ENCODE data around the gene ZCCHC14.
A peak's percentile ranks its signal among the peaks of the same experiment; 100 is the strongest.
"Not testable (repeated sequence)": the region's sequence is repeated elsewhere in the genome, so short reads cannot be mapped to it uniquely, and the experiment has no call there.

Gene ZCCHC14

GRCh38 chr16:87482670-87483069, 10.2 kb downstream of the ZCCHC14 start:
- Mint-ChIP-seq H3K4me1 (ENCODE audit: low read depth) (peaks cover 64% of the 10 kb centered on the region), H3K27ac (peak overlapping the region; percentile 28)
- H3K9me3 Mint-ChIP-seq; H3K36me3 Mint-ChIP-seq (ENCODE audit: low read depth); H3K27me3 Mint-ChIP-seq; H3K4me3 Mint-ChIP-seq: not testable (repeated sequence)

GRCh38 chr16:87482266-87482665, 10.6 kb downstream of the ZCCHC14 start:
- H3K4me1 Mint-ChIP-seq (ENCODE audit: low read depth), result peaks cover 60% of the 10 kb centered on the region
- H3K27ac Mint-ChIP-seq, result peak overlapping the region; percentile 53
- no peak overlapping the region for H3K4me3 Mint-ChIP-seq
- no peaks in the 10 kb centered on the region for H3K27me3 Mint-ChIP-seq
- peaks cover 9% of the 10 kb centered on the region for H3K36me3 Mint-ChIP-seq (ENCODE audit: low read depth)
- no peaks in the 10 kb centered on the region for H3K9me3 Mint-ChIP-seq

GRCh38 chr16:87481711-87482110, 11.1 kb downstream of the ZCCHC14 start:
- H3K4me1 Mint-ChIP-seq (ENCODE audit: low read depth), result peaks cover 54% of the 10 kb centered on the region
- not testable (repeated sequence) for H3K4me3 Mint-ChIP-seq; H3K27me3 Mint-ChIP-seq; H3K27ac Mint-ChIP-seq; H3K36me3 Mint-ChIP-seq (ENCODE audit: low read depth); H3K9me3 Mint-ChIP-seq

- H3K27ac Mint-ChIP-seq; H3K36me3 Mint-ChIP-seq (ENCODE audit: low read depth); H3K9me3 Mint-ChIP-seq; H3K4me3 Mint-ChIP-seq; H3K27me3 Mint-ChIP-seq: not testable (repeated sequence)
- peaks cover 21% of the 10 kb centered on the region for H3K4me1 Mint-ChIP-seq (ENCODE audit: low read depth)
These were observed 15.4 kb downstream of the ZCCHC14 start for GRCh38 chr16:87477209-87477981.

GRCh38 chr16:87474566-87474996, 18.2 kb downstream of the ZCCHC14 start:
- H3K9me3 Mint-ChIP-seq, result no peaks in the 10 kb centered on the region
- no peaks in the 10 kb centered on the region for H3K27me3 Mint-ChIP-seq
- no peak overlapping the region for H3K27ac Mint-ChIP-seq
- peaks cover 6% of the 10 kb centered on the region for H3K36me3 Mint-ChIP-seq (ENCODE audit: low read depth)
- H3K4me1 Mint-ChIP-seq (ENCODE audit: low read depth), result peaks cover 24% of the 10 kb centered on the region
- H3K4me3 Mint-ChIP-seq, result no peak overlapping the region

GRCh38 chr16:87474017-87474416, 18.8 kb downstream of the ZCCHC14 start:
- peaks cover 24% of the 10 kb centered on the region for H3K4me1 Mint-ChIP-seq (ENCODE audit: low read depth)
- H3K27ac Mint-ChIP-seq, result no peak overlapping the region
- H3K36me3 Mint-ChIP-seq (ENCODE audit: low read depth), result peaks cover 4% of the 10 kb centered on the region
- no peaks in the 10 kb centered on the region for H3K9me3 Mint-ChIP-seq
- no peak overlapping the region for H3K4me3 Mint-ChIP-seq
- no peaks in the 10 kb centered on the region for H3K27me3 Mint-ChIP-seq

GRCh38 chr16:87472935-87473334, 19.9 kb downstream of the ZCCHC14 start:
- Mint-ChIP-seq H3K27ac (no peak overlapping the region), H3K36me3 (ENCODE audit: low read depth) (peaks cover 4% of the 10 kb centered on the region), H3K4me1 (ENCODE audit: low read depth) (peaks cover 22% of the 10 kb centered on the region), H3K27me3 (no peaks in the 10 kb centered on the region), H3K9me3 (no peaks in the 10 kb centered on the region), H3K4me3 (no peak overlapping the region)

- Mint-ChIP-seq H3K27ac (no peak overlapping the region), H3K4me1 (ENCODE audit: low read depth) (peaks cover 19% of the 10 kb centered on the region), H3K36me3 (ENCODE audit: low read depth) (peaks cover 4% of the 10 kb centered on the region), H3K9me3 (no peaks in the 10 kb centered on the region), H3K27me3 (no peaks in the 10 kb centered on the region), H3K4me3 (no peak overlapping the region)
These were observed 20.6 kb downstream of the ZCCHC14 start for GRCh38 chr16:87472142-87472778.

- Mint-ChIP-seq H3K9me3 (no peaks in the 10 kb centered on the region), H3K4me3 (no peak overlapping the region), H3K36me3 (ENCODE audit: low read depth) (peaks cover 4% of the 10 kb centered on the region), H3K4me1 (ENCODE audit: low read depth) (peaks cover 21% of the 10 kb centered on the region), H3K27ac (no peak overlapping the region), H3K27me3 (no peaks in the 10 kb centered on the region)
These were observed 21.3 kb downstream of the ZCCHC14 start for GRCh38 chr16:87471278-87472141.

- no peak overlapping the region for H3K27ac Mint-ChIP-seq
- no peaks in the 10 kb centered on the region for H3K9me3 Mint-ChIP-seq
- no peak overlapping the region for H3K4me3 Mint-ChIP-seq
- no peaks in the 10 kb centered on the region for H3K27me3 Mint-ChIP-seq
- H3K36me3 Mint-ChIP-seq (ENCODE audit: low read depth), result no peaks in the 10 kb centered on the region
- H3K4me1 Mint-ChIP-seq (ENCODE audit: low read depth), result peaks cover 24% of the 10 kb centered on the region
These were observed 22.5 kb downstream of the ZCCHC14 start for GRCh38 chr16:87470332-87470731.

- H3K4me1 Mint-ChIP-seq (ENCODE audit: low read depth), result peaks cover 36% of the 10 kb centered on the region
- H3K36me3 Mint-ChIP-seq (ENCODE audit: low read depth), result no peaks in the 10 kb centered on the region
- no peak overlapping the region for H3K4me3 Mint-ChIP-seq
- H3K27me3 Mint-ChIP-seq, result no peaks in the 10 kb centered on the region
- no peak overlapping the region for H3K27ac Mint-ChIP-seq
- H3K9me3 Mint-ChIP-seq, result no peaks in the 10 kb centered on the region
These were observed 23.7 kb downstream of the ZCCHC14 start for GRCh38 chr16:87469169-87469568.

- no peaks in the 10 kb centered on the region for H3K36me3 Mint-ChIP-seq (ENCODE audit: low read depth)
- H3K9me3 Mint-ChIP-seq, result no peaks in the 10 kb centered on the region
- no peak overlapping the region for H3K27ac Mint-ChIP-seq
- no peaks in the 10 kb centered on the region for H3K27me3 Mint-ChIP-seq
- no peak overlapping the region for H3K4me3 Mint-ChIP-seq
- H3K4me1 Mint-ChIP-seq (ENCODE audit: low read depth), result peaks cover 42% of the 10 kb centered on the region
These were observed 24.3 kb downstream of the ZCCHC14 start for GRCh38 chr16:87468550-87468949.

GRCh38 chr16:87466975-87467501, 25.8 kb downstream of the ZCCHC14 start:
- Mint-ChIP-seq H3K9me3 (no peaks in the 10 kb centered on the region), H3K36me3 (ENCODE audit: low read depth) (no peaks in the 10 kb centered on the region), H3K4me3 (no peak overlapping the region), H3K27ac (no peak overlapping the region), H3K27me3 (no peaks in the 10 kb centered on the region), H3K4me1 (ENCODE audit: low read depth) (peaks cover 47% of the 10 kb centered on the region)

- peaks cover 49% of the 10 kb centered on the region for H3K4me1 Mint-ChIP-seq (ENCODE audit: low read depth)
- no peak overlapping the region for H3K27ac Mint-ChIP-seq
- no peaks in the 10 kb centered on the region for H3K36me3 Mint-ChIP-seq (ENCODE audit: low read depth)
- no peak overlapping the region for H3K4me3 Mint-ChIP-seq
- no peaks in the 10 kb centered on the region for H3K9me3 Mint-ChIP-seq
- no peaks in the 10 kb centered on the region for H3K27me3 Mint-ChIP-seq
These were observed 26.9 kb downstream of the ZCCHC14 start for GRCh38 chr16:87465879-87466278.

GRCh38 chr16:87465306-87465705, 27.5 kb downstream of the ZCCHC14 start:
- Mint-ChIP-seq H3K36me3 (ENCODE audit: low read depth) (no peaks in the 10 kb centered on the region), H3K27me3 (no peaks in the 10 kb centered on the region), H3K4me1 (ENCODE audit: low read depth) (peaks cover 47% of the 10 kb centered on the region), H3K4me3 (peak overlapping the region; percentile 71), H3K9me3 (no peaks in the 10 kb centered on the region), H3K27ac (peak overlapping the region; percentile 93)
